HepG2 (cell line): ENCODE measurements around the gene HNRNPF.

Experiments
- DDIT3 ChIP-seq: sonication (generic); formaldehyde crosslinking; IDR thresholded peaks from 2 replicates; pipeline ENCODE4 v1.4.0; 2020; ENCODE audit warnings: mild to moderate bottlenecking, missing genetic modification reagents
- EZH2 ChIP-seq: conservative IDR thresholded peaks from 2 replicates; pipeline ENCODE4 v1.6.1; 2012; ENCODE audit warnings: mild to moderate bottlenecking, low read depth, low read length, moderate library complexity
- GATA4 ChIP-seq: sonication (generic); IDR thresholded peaks from 2 replicates; pipeline ENCODE4 v1.6.1; 2016; ENCODE audit warnings: antibody characterized with exemption, low read depth, borderline replicate concordance
- JUNB ChIP-seq: sonication (generic); formaldehyde crosslinking; IDR thresholded peaks from 2 replicates; pipeline ENCODE4 v1.8.0; 2022; ENCODE audit warnings: missing genetic modification reagents, mild to moderate bottlenecking, borderline replicate concordance
- MTF2 ChIP-seq: sonication (generic); formaldehyde crosslinking; IDR thresholded peaks from 2 replicates; pipeline ENCODE4 v1.5.0; 2020; ENCODE audit warnings: missing genetic modification reagents, borderline replicate concordance
- NFRKB ChIP-seq: fragments of 450-650 bp; IDR thresholded peaks from 2 replicates; pipeline ENCODE4 v1.6.1; 2017
- POLR2AphosphoS2 ChIP-seq: IDR thresholded peaks from 2 replicates; pipeline ENCODE4 v1.6.1; 2011; ENCODE audit warnings: low read depth, low read length, improper control_type of control experiment
- SIX1 ChIP-seq: sonication (generic); formaldehyde crosslinking; IDR thresholded peaks from 2 replicates; pipeline ENCODE4 v1.4.0; 2020; ENCODE audit warnings: missing genetic modification reagents, borderline replicate concordance
- TOE1 ChIP-seq: sonication (generic); formaldehyde crosslinking; IDR thresholded peaks from 2 replicates; pipeline ENCODE4 v1.4.0; 2020; ENCODE audit warnings: mild to moderate bottlenecking, missing genetic modification reagents
- ZBTB7A ChIP-seq: sonication (generic); formaldehyde crosslinking; IDR thresholded peaks from 2 replicates; pipeline ENCODE4 v1.8.0; 2022; ENCODE audit warnings: mild to moderate bottlenecking, missing genetic modification reagents
- ZMAT3 ChIP-seq: sonication (generic); formaldehyde crosslinking; conservative IDR thresholded peaks from 2 replicates; pipeline ENCODE4 v1.7.0; 2021; ENCODE audit warnings: missing genetic modification reagents

GRCh38 chr10:43360086-43360485 lies 48.9 kb downstream of the HNRNPF start:
- TF ChIP-seq NFRKB (no peak), ZBTB7A (CRISPR knock-in tag) (no peak), DDIT3 (no peak), MTF2 (CRISPR knock-in tag) (no peak), ZMAT3 (CRISPR knock-in tag) (no peak), GATA4 (no peak), POLR2AphosphoS2 (no peak), EZH2 (no peak), JUNB (CRISPR knock-in tag) (no peak), SIX1 (no peak), TOE1 (no peak)
